SK-N-SH treated with all-trans-retinoic acid at 6 μM for 48 hours (cell line): ENCODE results near the gene LINGO3.

Source experiments
- ATAC-seq: fragments of 200-7000 bp; cut with Tn5 transposase; 3 replicates; pipeline ENCODE4 v1.9.1; 2020; ENCODE audit warnings: mild to moderate bottlenecking, moderate library complexity
- ARNTL ChIP-seq: fragments of 450-650 bp; formaldehyde crosslinking; IDR thresholded peaks from 2 replicates; pipeline ENCODE4 v1.5.0; 2020; ENCODE audit warnings: low read depth, mild to moderate bottlenecking, moderate library complexity, borderline replicate concordance
- BACH2 ChIP-seq: fragments of 250-450 bp; sonication (Bioruptor Pico); IDR thresholded peaks from 2 replicates; pipeline ENCODE4 v1.9.0; 2021; ENCODE audit warnings: mild to moderate bottlenecking, borderline replicate concordance
- CREB5 ChIP-seq: fragments of 250-450 bp; sonication (Bioruptor Pico); IDR thresholded peaks from 2 replicates; pipeline ENCODE4 v1.5.1; 2020; ENCODE audit warnings: low read depth, mild to moderate bottlenecking, moderate library complexity
- CSDC2 ChIP-seq: fragments of 250-450 bp; sonication (Bioruptor Pico); IDR thresholded peaks from 2 replicates; pipeline ENCODE4 v1.5.0; 2020; ENCODE audit warnings: mild to moderate bottlenecking, moderate library complexity
- CSRNP3 ChIP-seq: fragments of 250-450 bp; sonication (Bioruptor Pico); IDR thresholded peaks from 2 replicates; pipeline ENCODE4 v1.5.1; 2021; ENCODE audit warnings: mild to moderate bottlenecking, moderate library complexity
- ESRRG ChIP-seq: fragments of 250-450 bp; sonication (Bioruptor Pico); IDR thresholded peaks from 2 replicates; pipeline ENCODE4 v1.6.1; 2021; ENCODE audit warnings: mild to moderate bottlenecking
- GLIS3 ChIP-seq: fragments of 250-450 bp; sonication (Bioruptor Pico); IDR thresholded peaks from 2 replicates; pipeline ENCODE4 v1.5.0; 2020; ENCODE audit warnings: mild to moderate bottlenecking, moderate library complexity
- ISL1 ChIP-seq: fragments of 250-450 bp; sonication (Bioruptor Pico); IDR thresholded peaks from 2 replicates; pipeline ENCODE4 v2.1.2; 2022; ENCODE audit warnings: mild to moderate bottlenecking, moderate library complexity
- OSR1 ChIP-seq: fragments of 250-450 bp; sonication (Bioruptor Pico); IDR thresholded peaks from 2 replicates; pipeline ENCODE4 v1.8.0; 2022; ENCODE audit warnings: moderate library complexity, mild to moderate bottlenecking, inconsistent platforms
- PATZ1 ChIP-seq: fragments of 250-450 bp; sonication (Bioruptor Pico); IDR thresholded peaks from 2 replicates; pipeline ENCODE4 v1.8.0; 2020; ENCODE audit warnings: mild to moderate bottlenecking, moderate library complexity, borderline replicate concordance
- POU6F1 ChIP-seq: fragments of 250-450 bp; sonication (Bioruptor Pico); IDR thresholded peaks from 2 replicates; pipeline ENCODE4 v1.8.0; 2021; ENCODE audit warnings: low read depth, mild to moderate bottlenecking, moderate library complexity, borderline replicate concordance
- PPARA ChIP-seq: fragments of 250-450 bp; sonication (Bioruptor Pico); IDR thresholded peaks from 2 replicates; pipeline ENCODE4 v1.5.0; 2020; ENCODE audit warnings: mild to moderate bottlenecking, borderline replicate concordance
- RARB ChIP-seq: fragments of 250-450 bp; sonication (Bioruptor Pico); IDR thresholded peaks from 2 replicates; pipeline ENCODE4 v1.8.0; 2021; ENCODE audit warnings: mild to moderate bottlenecking, moderate library complexity
- SNAI2 ChIP-seq: fragments of 250-450 bp; sonication (Bioruptor Pico); IDR thresholded peaks from 2 replicates; pipeline ENCODE4 v1.5.0; 2020; ENCODE audit warnings: mild to moderate bottlenecking, moderate library complexity
- TCF4 ChIP-seq: fragments of 250-450 bp; sonication (Bioruptor Pico); IDR thresholded peaks from 2 replicates; pipeline ENCODE4 v1.8.0; 2021; ENCODE audit warnings: mild to moderate bottlenecking, moderate library complexity, borderline replicate concordance
- TOX ChIP-seq: fragments of 250-450 bp; sonication (Bioruptor Pico); IDR thresholded peaks from 2 replicates; pipeline ENCODE4 v1.8.0; 2021; ENCODE audit warnings: mild to moderate bottlenecking, moderate library complexity, borderline replicate concordance
- ZC3H10 ChIP-seq: fragments of 250-450 bp; sonication (Bioruptor Pico); IDR thresholded peaks from 2 replicates; pipeline ENCODE4 v1.5.1; 2021; ENCODE audit warnings: mild to moderate bottlenecking, moderate library complexity
- ZFP3 ChIP-seq: fragments of 250-450 bp; sonication (Bioruptor Pico); IDR thresholded peaks from 2 replicates; pipeline ENCODE4 v1.5.0; 2020; ENCODE audit warnings: mild to moderate bottlenecking, moderate library complexity
- ZFP30 ChIP-seq: fragments of 450-650 bp; formaldehyde crosslinking; IDR thresholded peaks from 2 replicates; pipeline ENCODE4 v1.5.0; 2022; ENCODE audit warnings: mild to moderate bottlenecking, moderate library complexity
- ZNF565 ChIP-seq: fragments of 450-650 bp; formaldehyde crosslinking; conservative IDR thresholded peaks from 2 replicates; pipeline ENCODE4 v1.5.0; 2020; ENCODE audit warnings: low read depth, mild to moderate bottlenecking, moderate library complexity
- ZNF70 ChIP-seq: fragments of 450-650 bp; formaldehyde crosslinking; IDR thresholded peaks from 2 replicates; pipeline ENCODE4 v1.5.0; 2020; ENCODE audit warnings: mild to moderate bottlenecking, moderate library complexity
- ZNF8 ChIP-seq: fragments of 450-650 bp; formaldehyde crosslinking; IDR thresholded peaks from 2 replicates; pipeline ENCODE4 v1.5.0; 2020; ENCODE audit warnings: mild to moderate bottlenecking, moderate library complexity
- TF ChIP-seq, protein P1 (sequence below): fragments of 250-450 bp; sonication (Bioruptor Pico); IDR thresholded peaks from 2 replicates; pipeline ENCODE4 v1.5.0; 2020; ENCODE audit warnings: mild to moderate bottlenecking, moderate library complexity

The LINGO3 gene

DNA sequence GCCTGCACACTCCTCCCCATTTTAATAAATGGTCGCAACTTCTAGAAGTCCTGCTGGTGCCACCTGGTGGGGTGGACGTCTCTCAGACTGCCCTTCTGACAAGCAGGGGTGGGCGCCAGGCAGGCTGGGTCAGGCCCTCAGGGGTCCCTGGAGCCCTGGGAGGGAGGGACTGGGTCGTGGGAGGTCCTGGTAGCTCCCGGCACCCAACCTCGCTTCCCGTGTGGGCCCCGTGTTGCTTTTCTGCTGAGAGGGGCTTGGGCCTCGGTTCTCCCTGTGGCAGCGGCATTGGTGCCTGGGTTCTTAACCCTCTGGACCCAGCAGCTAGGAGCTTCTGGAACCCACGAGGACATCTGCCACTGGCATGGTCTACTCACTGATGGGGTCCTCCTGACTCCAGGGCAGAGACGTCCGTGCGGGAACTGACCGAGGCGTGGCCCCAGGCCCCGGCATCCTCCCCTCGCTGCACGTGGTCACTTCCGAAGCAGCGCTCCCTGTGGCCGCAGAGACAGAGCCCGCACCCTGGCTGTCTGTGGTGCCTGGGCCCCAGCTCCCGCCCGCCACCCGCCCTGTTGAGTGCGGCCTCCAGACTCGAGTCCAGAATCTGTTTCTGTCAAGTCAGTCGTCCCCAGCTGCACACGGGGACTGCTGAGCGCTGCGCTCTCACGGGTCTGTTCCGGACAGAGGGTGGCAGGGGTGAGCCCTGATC is 46.1 kb upstream of the LINGO3 start (continued):
- TF ChIP-seq, protein P1, sequence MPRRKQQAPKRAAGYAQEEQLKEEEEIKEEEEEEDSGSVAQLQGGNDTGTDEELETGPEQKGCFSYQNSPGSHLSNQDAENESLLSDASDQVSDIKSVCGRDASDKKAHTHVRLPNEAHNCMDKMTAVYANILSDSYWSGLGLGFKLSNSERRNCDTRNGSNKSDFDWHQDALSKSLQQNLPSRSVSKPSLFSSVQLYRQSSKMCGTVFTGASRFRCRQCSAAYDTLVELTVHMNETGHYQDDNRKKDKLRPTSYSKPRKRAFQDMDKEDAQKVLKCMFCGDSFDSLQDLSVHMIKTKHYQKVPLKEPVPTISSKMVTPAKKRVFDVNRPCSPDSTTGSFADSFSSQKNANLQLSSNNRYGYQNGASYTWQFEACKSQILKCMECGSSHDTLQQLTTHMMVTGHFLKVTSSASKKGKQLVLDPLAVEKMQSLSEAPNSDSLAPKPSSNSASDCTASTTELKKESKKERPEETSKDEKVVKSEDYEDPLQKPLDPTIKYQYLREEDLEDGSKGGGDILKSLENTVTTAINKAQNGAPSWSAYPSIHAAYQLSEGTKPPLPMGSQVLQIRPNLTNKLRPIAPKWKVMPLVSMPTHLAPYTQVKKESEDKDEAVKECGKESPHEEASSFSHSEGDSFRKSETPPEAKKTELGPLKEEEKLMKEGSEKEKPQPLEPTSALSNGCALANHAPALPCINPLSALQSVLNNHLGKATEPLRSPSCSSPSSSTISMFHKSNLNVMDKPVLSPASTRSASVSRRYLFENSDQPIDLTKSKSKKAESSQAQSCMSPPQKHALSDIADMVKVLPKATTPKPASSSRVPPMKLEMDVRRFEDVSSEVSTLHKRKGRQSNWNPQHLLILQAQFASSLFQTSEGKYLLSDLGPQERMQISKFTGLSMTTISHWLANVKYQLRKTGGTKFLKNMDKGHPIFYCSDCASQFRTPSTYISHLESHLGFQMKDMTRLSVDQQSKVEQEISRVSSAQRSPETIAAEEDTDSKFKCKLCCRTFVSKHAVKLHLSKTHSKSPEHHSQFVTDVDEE (CRISPR knock-in tag), result no peak
- no peak for TF ChIP-seq CSDC2 (CRISPR knock-in tag)
- no peak for TF ChIP-seq GLIS3

DNA sequence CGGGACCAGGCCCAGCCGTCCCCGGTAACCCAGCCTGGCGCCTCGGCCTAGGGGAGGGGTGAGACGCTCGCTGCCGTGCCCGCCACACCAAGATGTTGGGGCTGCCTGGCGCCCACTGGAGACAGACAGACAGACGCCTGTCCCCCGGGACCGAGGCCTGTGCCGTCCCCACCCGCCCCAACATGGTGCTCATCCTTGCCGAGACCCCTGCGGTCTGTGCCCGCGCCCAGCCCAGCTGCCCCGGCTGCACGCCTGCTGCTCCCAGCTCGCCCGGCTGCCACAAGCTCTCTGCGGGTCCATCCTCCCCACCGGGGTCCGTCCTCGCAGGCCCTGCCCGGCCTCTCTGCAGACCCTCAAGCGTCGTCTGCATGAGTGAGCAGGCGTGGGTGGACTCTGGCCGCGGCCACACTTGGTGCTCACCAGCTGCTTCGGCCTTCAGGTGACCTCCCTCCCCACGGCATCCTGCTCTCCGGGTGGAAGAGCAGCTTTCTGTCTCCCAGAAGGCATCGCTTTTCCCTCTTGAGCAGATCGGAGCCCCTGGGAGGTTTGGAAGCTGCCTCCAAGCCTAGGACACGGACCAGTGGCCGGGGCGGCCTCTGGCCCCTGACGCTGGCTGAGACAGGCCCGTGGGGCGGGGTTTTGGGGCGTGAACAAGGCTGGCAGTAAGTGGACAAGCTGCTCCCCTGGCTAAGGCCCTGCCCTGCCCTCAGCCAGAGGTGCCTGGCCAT is 45.4 kb upstream of the LINGO3 start:
- TF ChIP-seq PATZ1 (CRISPR knock-in tag) (no peak), PPARA (CRISPR knock-in tag) (no peak), ZFP3 (CRISPR knock-in tag) (no peak), ISL1 (no peak), OSR1 (CRISPR knock-in tag) (no peak), ZFP30 (CRISPR knock-in tag) (no peak), POU6F1 (CRISPR knock-in tag) (no peak), SNAI2 (CRISPR knock-in tag) (no peak), ARNTL (CRISPR knock-in tag) (no peak), CSDC2 (CRISPR knock-in tag) (no peak), ZNF8 (CRISPR knock-in tag) (no peak), ZNF70 (CRISPR knock-in tag) (no peak), TOX (no peak)
- TF ChIP-seq, all 23 proteins: peak for 0
- no peak for ATAC-seq

DNA sequence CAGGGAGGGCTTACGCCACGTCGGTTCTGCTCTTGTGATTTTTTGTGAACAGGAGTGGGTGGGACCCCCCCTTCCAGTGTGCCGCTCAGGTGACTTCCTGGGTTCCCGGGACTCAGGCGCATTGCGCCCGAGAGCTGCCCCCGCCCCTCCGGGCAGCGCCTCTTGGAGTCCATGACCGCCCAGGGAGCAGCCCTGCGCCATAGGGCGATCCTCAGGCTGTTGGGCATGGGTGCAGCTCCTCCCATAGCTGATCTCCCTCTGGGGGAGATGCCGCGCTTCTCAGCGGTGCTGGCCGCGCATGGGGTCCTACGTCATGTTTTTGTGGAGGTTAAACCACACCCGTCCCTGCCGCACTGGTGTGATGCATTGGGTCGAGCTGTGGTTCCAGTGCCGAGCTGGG is 44.2 kb upstream of the LINGO3 start:
- TF ChIP-seq CSRNP3 (CRISPR knock-in tag) (no peak), BACH2 (CRISPR knock-in tag) (no peak)
- no peak for ATAC-seq

GRCh38 chr19:2351591-2351990 is 43.6 kb upstream of the LINGO3 start:
- no peak for ATAC-seq
- TF ChIP-seq TCF4 (CRISPR knock-in tag) (no peak), CREB5 (CRISPR knock-in tag) (no peak), OSR1 (CRISPR knock-in tag) (no peak), ZC3H10 (CRISPR knock-in tag) (no peak), ZNF8 (CRISPR knock-in tag) (no peak), ZNF565 (no peak), ZNF70 (CRISPR knock-in tag) (no peak), TOX (no peak), CSDC2 (CRISPR knock-in tag) (no peak), ESRRG (CRISPR knock-in tag) (no peak), BACH2 (CRISPR knock-in tag) (no peak), ARNTL (CRISPR knock-in tag) (no peak), SNAI2 (CRISPR knock-in tag) (no peak), RARB (CRISPR knock-in tag) (no peak), GLIS3 (no peak), CSRNP3 (CRISPR knock-in tag) (no peak)
- TF ChIP-seq, all 23 proteins: peak for 0
